GM12891 (cell line): ENCODE results near the gene C10orf90.

ENCODE experiments used
- DNase-seq: peaks from one replicate; pipeline ENCODE4 v3.0.0; 2011; ENCODE audit warnings: low spot score; ENCODE audit not compliant: insufficient read length
- FAIRE-seq: peaks from 2 replicates; lab custom pipeline; 2011; peaks lifted over from hg19 to GRCh38; lab: Jason Lieb, UNC
- PAX5 ChIP-seq: IDR thresholded peaks from 2 replicates; pipeline ENCODE4 v1.6.1; 2011; ENCODE audit warnings: low read length, moderate library complexity, mild to moderate bottlenecking; ENCODE audit not compliant: insufficient read depth, severe bottlenecking
- POLR2A ChIP-seq: IDR thresholded peaks from 2 replicates; pipeline ENCODE4 v1.6.1; 2011; ENCODE audit warnings: low read depth, low read length, control low read depth
- POLR2AphosphoS5 ChIP-seq: IDR thresholded peaks from 2 replicates; pipeline ENCODE4 v1.6.1; 2011; ENCODE audit warnings: low read depth, low read length, control low read depth
- POU2F2 ChIP-seq: IDR thresholded peaks from 2 replicates; pipeline ENCODE4 v1.6.1; 2011; ENCODE audit warnings: low read depth, mild to moderate bottlenecking, control low read depth, low read length, moderate library complexity
- SPI1 ChIP-seq: IDR thresholded peaks from 2 replicates; pipeline ENCODE4 v1.6.1; 2011; ENCODE audit warnings: low read depth, low read length, control low read depth
- TAF1 ChIP-seq: IDR thresholded peaks from 2 replicates; pipeline ENCODE4 v1.6.1; 2011; ENCODE audit warnings: low read depth, low read length, control low read depth

C10orf90 gene

GRCh38 chr10:126690534-126690933, 20.0 kb upstream of the C10orf90 start:
- no peak for DNase-seq
- no peak for FAIRE-seq
- TF ChIP-seq POLR2AphosphoS5 (no peak), TAF1 (no peak), POU2F2 (no peak), PAX5 (no peak), POLR2A (no peak), SPI1 (no peak)

- FAIRE-seq (no peak), DNase-seq (no peak)
- no peak for TF ChIP-seq POLR2AphosphoS5
- no peak for TF ChIP-seq TAF1
- no peak for TF ChIP-seq PAX5
- TF ChIP-seq POU2F2: no peak
- TF ChIP-seq SPI1: no peak
- TF ChIP-seq POLR2A: no peak
Observed at GRCh38 chr10:126689461-126689994, 19.0 kb upstream of the C10orf90 start.

GRCh38 chr10:126687121-126687606, 16.7 kb upstream of the C10orf90 start:
- DNase-seq (no peak), FAIRE-seq (no peak)
- no peak for TF ChIP-seq SPI1
- TF ChIP-seq TAF1: no peak
- no peak for TF ChIP-seq POLR2AphosphoS5
- no peak for TF ChIP-seq POLR2A
- no peak for TF ChIP-seq POU2F2
- no peak for TF ChIP-seq PAX5

GRCh38 chr10:126686719-126687118, 16.2 kb upstream of the C10orf90 start:
- DNase-seq (no peak), FAIRE-seq (no peak)
- no peak for TF ChIP-seq POLR2A
- no peak for TF ChIP-seq PAX5
- TF ChIP-seq POU2F2: no peak
- TF ChIP-seq POLR2AphosphoS5: no peak
- TF ChIP-seq SPI1: no peak
- TF ChIP-seq TAF1: no peak

- no peak for DNase-seq
- FAIRE-seq: no peak
- TF ChIP-seq SPI1 (no peak), POLR2AphosphoS5 (no peak), POLR2A (no peak), TAF1 (no peak), POU2F2 (no peak), PAX5 (no peak)
Observed at GRCh38 chr10:126686268-126686667, 15.8 kb upstream of the C10orf90 start.

GRCh38 chr10:126685756-126686155, 15.3 kb upstream of the C10orf90 start:
- TF ChIP-seq TAF1 (no peak), POLR2AphosphoS5 (no peak)
- DNase-seq: no peak
- FAIRE-seq: no peak

GRCh38 chr10:126684171-126684745, 13.8 kb upstream of the C10orf90 start:
- no peak for TF ChIP-seq POU2F2
- TF ChIP-seq POLR2A: no peak
- TF ChIP-seq SPI1: no peak
- TF ChIP-seq POLR2AphosphoS5: no peak
- TF ChIP-seq TAF1: no peak
- TF ChIP-seq PAX5: no peak
- FAIRE-seq (no peak), DNase-seq (no peak)

GRCh38 chr10:126683466-126683865, 13.0 kb upstream of the C10orf90 start:
- TF ChIP-seq POU2F2: no peak
- TF ChIP-seq TAF1: no peak
- TF ChIP-seq POLR2A: no peak
- TF ChIP-seq PAX5: no peak
- no peak for TF ChIP-seq POLR2AphosphoS5
- TF ChIP-seq SPI1: no peak
- DNase-seq (no peak), FAIRE-seq (no peak)

GRCh38 chr10:126675656-126676438, 5.4 kb upstream of the C10orf90 start:
- TF ChIP-seq POLR2AphosphoS5: no peak
- no peak for TF ChIP-seq PAX5
- TF ChIP-seq POU2F2: no peak
- TF ChIP-seq POLR2A: no peak
- TF ChIP-seq TAF1: no peak
- no peak for TF ChIP-seq SPI1
- no peak for DNase-seq
- FAIRE-seq: no peak
